Uterus (tissue), 2 donors: ENCODE data around the gene RIOK2.

ENCODE experiments used
- CTCF ChIP-seq, 4 experiments: fragments of 200-600 bp in 2 of 4; fragments of 450-650 bp in 2 of 4; sonication (generic) in 2 of 4; IDR thresholded peaks; one replicate each; pipeline ENCODE4 v1.5.1; 2016 to 2019; ENCODE audit warnings: antibody characterized with exemption in 4 of 4, mild to moderate bottlenecking in 2 of 4, moderate library complexity in 1 of 4
- POLR2A ChIP-seq, 2 donors: fragments of 450-650 bp; IDR thresholded peaks; one replicate each; pipeline ENCODE4 v1.6.1; 2016; ENCODE audit warnings: antibody characterized with exemption in 2 of 2, mild to moderate bottlenecking in 1 of 2, moderate library complexity in 1 of 2

GRCh38 chr5:97192580-97193354, 9.7 kb upstream of the RIOK2 start:
- TF ChIP-seq CTCF (IDR thresholded peaks at IDR 0.05) (no peak), POLR2A (IDR thresholded peaks at IDR 0.05) (no peak)
